NT2/D1 (cell line): ENCODE measurements around the gene HNRNPAB.
"Not testable (repeated sequence)": the region's sequence is repeated elsewhere in the genome, so short reads cannot be mapped to it uniquely, and the experiment has no call there.

Experiments used
- SUZ12 ChIP-seq: IDR thresholded peaks from 2 replicates; pipeline ENCODE4 v1.6.1; 2011; ENCODE audit not compliant: insufficient read length, insufficient read depth; ENCODE audit errors: extremely low read depth
- ZNF274 ChIP-seq: IDR thresholded peaks from 2 replicates; pipeline ENCODE4 v1.6.1; 2011; ENCODE audit warnings: mild to moderate bottlenecking, low read depth, low read length

DNA sequence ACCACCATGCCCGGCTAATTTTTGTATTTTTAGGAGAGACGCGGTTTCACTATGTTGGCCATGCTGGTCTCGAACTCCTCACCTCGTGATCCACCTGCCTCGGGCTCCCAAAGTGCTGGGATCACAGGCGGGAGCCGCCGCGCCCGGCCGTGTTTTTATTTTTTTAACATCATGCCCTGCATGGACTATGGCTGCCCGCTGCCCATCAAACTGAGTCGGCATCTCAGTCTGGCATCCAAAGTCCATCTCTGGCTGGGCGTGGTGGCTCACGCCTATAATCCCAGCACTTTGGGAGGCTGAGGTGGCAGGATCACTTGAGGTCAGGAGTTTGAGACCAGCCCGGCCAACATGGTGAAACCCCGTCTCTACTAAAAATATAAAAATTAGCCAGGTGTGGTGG, 49.3 kb downstream of the HNRNPAB start:
- TF ChIP-seq SUZ12, ZNF274: not testable (repeated sequence)
